ENCODE measurements around the gene VSIR. TPM values are rescaled to one million over a fixed set of nuclear protein-coding genes. Genes with fewer than 3 reads are reported as not detected.

Gene VSIR
- total RNA-seq, 2 experiments from 2014 or later = 112 TPM

- no peak for DNase-seq
- H3K27me3 Mint-ChIP-seq = no peaks in the 10 kb centered on the region
- intact Hi-C loops (cut with micrococcal nuclease) = no loop called here
- CTCF ChIA-PET = interaction anchor here (0.6 to 2.6 kb wide), 6 partner anchors 12 to 1759 kb away, joined by 3 to 9 read pairs (median 4); partner anchors contain the start of gene VSIR
- peaks cover 91% of the 10 kb centered on the region for H3K4me1 Mint-ChIP-seq (ENCODE audit: low read depth)
- H3K27ac Mint-ChIP-seq = peak overlapping the region; percentile 89
- POLR2A ChIA-PET = interaction anchor here (0.9 to 5.8 kb wide), 5 partner anchors 13 to 429 kb away, joined by 3 to 108 read pairs (median 12); partner anchors contain the start of gene VSIR
- peaks cover 57% of the 10 kb centered on the region for H3K36me3 Mint-ChIP-seq
- H3K4me3 Mint-ChIP-seq = no peak overlapping the region
- no peaks in the 10 kb centered on the region for H3K9me3 Mint-ChIP-seq
Measured at GRCh38 chr10:71755179-71755879, 18.0 kb downstream of the VSIR start.

- ChIA-PET POLR2A (interaction anchor here (0.9 to 5.8 kb wide), 3 partner anchors 15 to 428 kb away, joined by 3 to 108 read pairs (median 3); partner anchors contain the start of gene VSIR), CTCF (interaction anchor here (0.6 to 2.6 kb wide), 4 partner anchors 11 to 1758 kb away, joined by 3 to 9 read pairs (median 4); partner anchors contain the start of gene VSIR)
- Mint-ChIP-seq H3K4me1 (ENCODE audit: low read depth) (peaks cover 95% of the 10 kb centered on the region), H3K4me3 (no peak overlapping the region), H3K27me3 (no peaks in the 10 kb centered on the region), H3K36me3 (peaks cover 60% of the 10 kb centered on the region), H3K27ac (peak overlapping the region; percentile 89), H3K9me3 (no peaks in the 10 kb centered on the region)
- intact Hi-C loops (cut with micrococcal nuclease) = no loop called here
- DNase-seq = no peak
Measured at GRCh38 chr10:71754562-71754961, 18.8 kb downstream of the VSIR start.

GRCh38 chr10:71753960-71754505 lies 19.3 kb downstream of the VSIR start:
- no peak overlapping the region for H3K4me3 Mint-ChIP-seq
- H3K9me3 Mint-ChIP-seq = no peaks in the 10 kb centered on the region
- H3K27ac Mint-ChIP-seq = peak overlapping the region; percentile 89
- H3K4me1 Mint-ChIP-seq (ENCODE audit: low read depth) = peaks cover 95% of the 10 kb centered on the region
- POLR2A ChIA-PET = interaction anchor here (0.9 to 5.8 kb wide), 2 partner anchors 15 to 428 kb away, joined by 3 to 108 read pairs; partner anchors contain the start of gene VSIR
- intact Hi-C loops (cut with micrococcal nuclease) = no loop called here
- CTCF ChIA-PET = interaction anchor here (0.7 to 1.8 kb wide), 2 partner anchors 19 to 28 kb away, joined by 3 to 5 read pairs; partner anchors contain the start of gene VSIR
- no peaks in the 10 kb centered on the region for H3K27me3 Mint-ChIP-seq
- no peak for DNase-seq
- H3K36me3 Mint-ChIP-seq = peaks cover 61% of the 10 kb centered on the region

GRCh38 chr10:71753091-71753959 lies 20.0 kb downstream of the VSIR start:
- no peaks in the 10 kb centered on the region for H3K9me3 Mint-ChIP-seq
- H3K4me1 Mint-ChIP-seq (ENCODE audit: low read depth) = peaks cover 95% of the 10 kb centered on the region
- peak overlapping the region; percentile 89 for H3K27ac Mint-ChIP-seq
- H3K36me3 Mint-ChIP-seq = peaks cover 64% of the 10 kb centered on the region
- intact Hi-C loops (cut with micrococcal nuclease) = no loop called here
- no peak overlapping the region for H3K4me3 Mint-ChIP-seq
- POLR2A ChIA-PET = interaction anchor here (1.4 to 1.7 kb wide), 3 partner anchors 10 to 20 kb away, joined by 4 to 10 read pairs (median 6); partner anchors contain the start of gene VSIR
- H3K27me3 Mint-ChIP-seq = no peaks in the 10 kb centered on the region
- CTCF ChIA-PET = interaction anchor here (0.9 to 1.8 kb wide), 5 partner anchors 17 to 45 kb away, joined by 3 to 9 read pairs (median 5); partner anchors contain the start of gene VSIR
- no peak for DNase-seq

- peak overlapping the region; percentile 89 for H3K27ac Mint-ChIP-seq
- no peaks in the 10 kb centered on the region for H3K9me3 Mint-ChIP-seq
- peaks cover 56% of the 10 kb centered on the region for H3K36me3 Mint-ChIP-seq
- intact Hi-C loops (cut with micrococcal nuclease) = no loop called here
- no peaks in the 10 kb centered on the region for H3K27me3 Mint-ChIP-seq
- ChIA-PET CTCF (interaction anchor here (0.6 to 1.4 kb wide), 8 partner anchors 10 to 56 kb away, joined by 3 to 9 read pairs (median 4); partner anchors contain the start of gene VSIR), POLR2A (interaction anchor here (1.4 to 1.7 kb wide), 3 partner anchors 11 to 20 kb away, joined by 4 to 10 read pairs (median 6); partner anchors contain the start of gene VSIR)
- H3K4me3 Mint-ChIP-seq = no peak overlapping the region
- no peak for DNase-seq
- peaks cover 95% of the 10 kb centered on the region for H3K4me1 Mint-ChIP-seq (ENCODE audit: low read depth)
Measured at GRCh38 chr10:71752391-71753090, 20.8 kb downstream of the VSIR start.

- Mint-ChIP-seq H3K27me3 (no peaks in the 10 kb centered on the region), H3K4me1 (ENCODE audit: low read depth) (peaks cover 95% of the 10 kb centered on the region), H3K36me3 (peaks cover 55% of the 10 kb centered on the region), H3K27ac (peak overlapping the region; percentile 89), H3K4me3 (no peak overlapping the region), H3K9me3 (no peaks in the 10 kb centered on the region)
- intact Hi-C loops (cut with micrococcal nuclease) = no loop called here
- POLR2A ChIA-PET = interaction anchor here (1.4 to 1.7 kb wide), 3 partner anchors 12 to 21 kb away, joined by 4 to 10 read pairs (median 6); partner anchors contain the start of gene VSIR
- no peak for DNase-seq
- CTCF ChIA-PET = interaction anchor here (0.6 to 1.4 kb wide), 6 partner anchors 9 to 55 kb away, joined by 3 to 9 read pairs (median 4); partner anchors contain the start of gene VSIR
Measured at GRCh38 chr10:71751515-71752224, 21.6 kb downstream of the VSIR start.

- Mint-ChIP-seq H3K9me3 (no peaks in the 10 kb centered on the region), H3K27ac (peak overlapping the region; percentile 98), H3K4me3 (no peak overlapping the region), H3K36me3 (peaks cover 49% of the 10 kb centered on the region), H3K27me3 (no peaks in the 10 kb centered on the region), H3K4me1 (ENCODE audit: low read depth) (peaks cover 95% of the 10 kb centered on the region)
- CTCF ChIA-PET = interaction anchor here (0.9 kb wide), 1 partner anchor 23 kb away, joined by 4 read pairs; the partner anchor contains the start of gene VSIR
- POLR2A ChIA-PET = no interaction called here
- intact Hi-C loops (cut with micrococcal nuclease) = no loop called here
- DNase-seq = no peak
Measured at GRCh38 chr10:71750986-71751385, 22.3 kb downstream of the VSIR start.

- Mint-ChIP-seq H3K4me3 (peak overlapping the region; percentile 11), H3K36me3 (peaks cover 49% of the 10 kb centered on the region), H3K27ac (peak overlapping the region; percentile 98), H3K4me1 (ENCODE audit: low read depth) (peaks cover 97% of the 10 kb centered on the region), H3K9me3 (no peaks in the 10 kb centered on the region), H3K27me3 (no peaks in the 10 kb centered on the region)
- no peak for DNase-seq
- ChIA-PET POLR2A (interaction anchor here (3.2 kb wide), 1 partner anchor 22 kb away, joined by 17 read pairs; the partner anchor contains the start of gene VSIR), CTCF (interaction anchor here (0.9 to 2.6 kb wide), 2 partner anchors 23 to 24 kb away, joined by 4 to 15 read pairs; partner anchors contain the start of gene VSIR)
- intact Hi-C loops (cut with micrococcal nuclease) = no loop called here
Measured at GRCh38 chr10:71750124-71750841, 23.0 kb downstream of the VSIR start.

- Mint-ChIP-seq H3K27ac (peak overlapping the region; percentile 98), H3K36me3 (peaks cover 46% of the 10 kb centered on the region), H3K9me3 (no peaks in the 10 kb centered on the region), H3K4me1 (ENCODE audit: low read depth) (peaks cover 97% of the 10 kb centered on the region), H3K4me3 (peak overlapping the region; percentile 73), H3K27me3 (no peaks in the 10 kb centered on the region)
- DNase-seq = no peak
- ChIA-PET POLR2A (interaction anchor here (0.7 to 4.2 kb wide), 10 partner anchors 8 to 41 kb away, joined by 3 to 33 read pairs (median 8); partner anchors contain the start of gene VSIR), CTCF (interaction anchor here (0.7 to 4.5 kb wide), 13 partner anchors 8 to 147 kb away, joined by 3 to 20 read pairs (median 6); partner anchors contain the start of gene VSIR)
- intact Hi-C loops (cut with micrococcal nuclease) = loop anchor here (2.0 kb wide), 1 partner anchor 19 kb away; no protein-coding TSS in a partner anchor
Measured at GRCh38 chr10:71749396-71749795, 23.9 kb downstream of the VSIR start.

Data from activated CD4-positive, alpha-beta memory T cell treated with anti-CD3 and anti-CD28 coated beads for 36 hours (primary cell).